Measurements from ENCODE around the gene USF3. TPM values are rescaled to one million over a fixed set of nuclear protein-coding genes. Genes with fewer than 3 reads are reported as not detected.
A peak's percentile ranks its signal among the peaks of the same experiment; 100 is the strongest.

The USF3 gene
- total and polyA plus RNA-seq, 2 of the 13 experiments (the other 11 are each of a cell fraction or from before 2014, with no cell fraction given), result 6.3 to 15.2 TPM

DNA sequence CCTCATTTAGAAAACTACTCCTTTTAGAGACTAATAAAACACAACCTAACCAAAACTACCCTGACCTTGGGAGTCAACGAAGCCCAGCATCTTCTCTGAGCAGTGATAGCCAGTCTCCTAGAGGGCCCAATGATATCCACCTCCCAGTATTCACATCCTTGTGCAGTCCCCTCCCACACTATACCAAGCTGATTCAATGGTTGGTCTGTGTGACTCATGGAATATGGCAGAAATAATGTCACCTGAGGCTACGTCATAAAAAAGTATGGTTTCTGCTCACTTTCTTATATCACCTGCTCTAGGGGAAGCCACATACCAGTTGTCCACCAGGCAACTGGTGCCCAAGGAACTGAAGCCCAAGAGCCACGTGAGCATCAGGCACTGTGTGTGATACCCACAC lies 21.4 kb upstream of the USF3 start:
- in situ Hi-C loops (cut with HindIII; ENCODE audit: extremely low pct_ligation_motif_present, low pct_unique_long_range_greater_than_20kb), result no loop called here
- CTCF ChIA-PET (ENCODE audit: low intra/inter-chr PET ratio, low total read pairs), result no interaction called here
- TF ChIP-seq ZNF468 (CRISPR knock-in tag; IDR thresholded peaks at IDR 0.05) (no peak), RFX5 (IDR thresholded peaks at IDR 0.05; ENCODE audit: low read depth, low read length) (no peak), ZNF839 (CRISPR knock-in tag; IDR thresholded peaks at IDR 0.05; ENCODE audit: borderline replicate concordance) (no peak), POLR2AphosphoS5 (IDR thresholded peaks at IDR 0.05; ENCODE audit: low read depth, low read length) (peak; percentile 35; the same call in 1 of the 2 replicates), RBM22 (optimal IDR thresholded peaks at IDR 0.05; ENCODE audit: low read length) (peak; percentile 84), TOPORS (CRISPR knock-in tag; IDR thresholded peaks at IDR 0.05) (no peak), ZNF333 (CRISPR knock-in tag; IDR thresholded peaks at IDR 0.05; ENCODE audit: borderline replicate concordance) (no peak), TGIF2 (CRISPR knock-in tag; IDR thresholded peaks at IDR 0.05) (no peak), ZNF569 (CRISPR knock-in tag; IDR thresholded peaks at IDR 0.05; ENCODE audit: borderline replicate concordance) (no peak), POLR2G (IDR thresholded peaks at IDR 0.05; ENCODE audit: low read depth, low read length) (peak; percentile 37), ATF7 (IDR thresholded peaks at IDR 0.05) (no peak), ATF7 (CRISPR knock-in tag; IDR thresholded peaks at IDR 0.05) (no peak)
- TF ChIP-seq, protein P1, sequence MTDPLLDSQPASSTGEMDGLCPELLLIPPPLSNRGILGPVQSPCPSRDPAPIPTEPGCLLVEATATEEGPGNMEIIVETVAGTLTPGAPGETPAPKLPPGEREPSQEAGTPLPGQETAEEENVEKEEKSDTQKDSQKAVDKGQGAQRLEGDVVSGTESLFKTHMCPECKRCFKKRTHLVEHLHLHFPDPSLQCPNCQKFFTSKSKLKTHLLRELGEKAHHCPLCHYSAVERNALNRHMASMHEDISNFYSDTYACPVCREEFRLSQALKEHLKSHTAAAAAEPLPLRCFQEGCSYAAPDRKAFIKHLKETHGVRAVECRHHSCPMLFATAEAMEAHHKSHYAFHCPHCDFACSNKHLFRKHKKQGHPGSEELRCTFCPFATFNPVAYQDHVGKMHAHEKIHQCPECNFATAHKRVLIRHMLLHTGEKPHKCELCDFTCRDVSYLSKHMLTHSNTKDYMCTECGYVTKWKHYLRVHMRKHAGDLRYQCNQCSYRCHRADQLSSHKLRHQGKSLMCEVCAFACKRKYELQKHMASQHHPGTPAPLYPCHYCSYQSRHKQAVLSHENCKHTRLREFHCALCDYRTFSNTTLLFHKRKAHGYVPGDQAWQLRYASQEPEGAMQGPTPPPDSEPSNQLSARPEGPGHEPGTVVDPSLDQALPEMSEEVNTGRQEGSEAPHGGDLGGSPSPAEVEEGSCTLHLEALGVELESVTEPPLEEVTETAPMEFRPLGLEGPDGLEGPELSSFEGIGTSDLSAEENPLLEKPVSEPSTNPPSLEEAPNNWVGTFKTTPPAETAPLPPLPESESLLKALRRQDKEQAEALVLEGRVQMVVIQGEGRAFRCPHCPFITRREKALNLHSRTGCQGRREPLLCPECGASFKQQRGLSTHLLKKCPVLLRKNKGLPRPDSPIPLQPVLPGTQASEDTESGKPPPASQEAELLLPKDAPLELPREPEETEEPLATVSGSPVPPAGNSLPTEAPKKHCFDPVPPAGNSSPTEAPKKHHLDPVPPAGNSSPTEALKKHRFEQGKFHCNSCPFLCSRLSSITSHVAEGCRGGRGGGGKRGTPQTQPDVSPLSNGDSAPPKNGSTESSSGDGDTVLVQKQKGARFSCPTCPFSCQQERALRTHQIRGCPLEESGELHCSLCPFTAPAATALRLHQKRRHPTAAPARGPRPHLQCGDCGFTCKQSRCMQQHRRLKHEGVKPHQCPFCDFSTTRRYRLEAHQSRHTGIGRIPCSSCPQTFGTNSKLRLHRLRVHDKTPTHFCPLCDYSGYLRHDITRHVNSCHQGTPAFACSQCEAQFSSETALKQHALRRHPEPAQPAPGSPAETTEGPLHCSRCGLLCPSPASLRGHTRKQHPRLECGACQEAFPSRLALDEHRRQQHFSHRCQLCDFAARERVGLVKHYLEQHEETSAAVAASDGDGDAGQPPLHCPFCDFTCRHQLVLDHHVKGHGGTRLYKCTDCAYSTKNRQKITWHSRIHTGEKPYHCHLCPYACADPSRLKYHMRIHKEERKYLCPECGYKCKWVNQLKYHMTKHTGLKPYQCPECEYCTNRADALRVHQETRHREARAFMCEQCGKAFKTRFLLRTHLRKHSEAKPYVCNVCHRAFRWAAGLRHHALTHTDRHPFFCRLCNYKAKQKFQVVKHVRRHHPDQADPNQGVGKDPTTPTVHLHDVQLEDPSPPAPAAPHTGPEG (CRISPR knock-in tag; IDR thresholded peaks at IDR 0.05), result no peak
- TF ChIP-seq, protein P2, sequence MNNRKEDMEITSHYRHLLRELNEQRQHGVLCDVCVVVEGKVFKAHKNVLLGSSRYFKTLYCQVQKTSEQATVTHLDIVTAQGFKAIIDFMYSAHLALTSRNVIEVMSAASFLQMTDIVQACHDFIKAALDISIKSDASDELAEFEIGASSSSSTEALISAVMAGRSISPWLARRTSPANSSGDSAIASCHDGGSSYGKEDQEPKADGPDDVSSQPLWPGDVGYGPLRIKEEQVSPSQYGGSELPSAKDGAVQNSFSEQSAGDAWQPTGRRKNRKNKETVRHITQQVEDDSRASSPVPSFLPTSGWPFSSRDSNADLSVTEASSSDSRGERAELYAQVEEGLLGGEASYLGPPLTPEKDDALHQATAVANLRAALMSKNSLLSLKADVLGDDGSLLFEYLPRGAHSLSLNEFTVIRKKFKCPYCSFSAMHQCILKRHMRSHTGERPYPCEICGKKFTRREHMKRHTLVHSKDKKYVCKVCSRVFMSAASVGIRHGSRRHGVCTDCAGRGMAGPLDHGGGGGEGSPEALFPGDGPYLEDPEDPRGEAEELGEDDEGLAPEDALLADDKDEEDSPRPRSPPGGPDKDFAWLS (CRISPR knock-in tag; IDR thresholded peaks at IDR 0.05; ENCODE audit: borderline replicate concordance), result no peak
- TF ChIP-seq, protein P3, sequence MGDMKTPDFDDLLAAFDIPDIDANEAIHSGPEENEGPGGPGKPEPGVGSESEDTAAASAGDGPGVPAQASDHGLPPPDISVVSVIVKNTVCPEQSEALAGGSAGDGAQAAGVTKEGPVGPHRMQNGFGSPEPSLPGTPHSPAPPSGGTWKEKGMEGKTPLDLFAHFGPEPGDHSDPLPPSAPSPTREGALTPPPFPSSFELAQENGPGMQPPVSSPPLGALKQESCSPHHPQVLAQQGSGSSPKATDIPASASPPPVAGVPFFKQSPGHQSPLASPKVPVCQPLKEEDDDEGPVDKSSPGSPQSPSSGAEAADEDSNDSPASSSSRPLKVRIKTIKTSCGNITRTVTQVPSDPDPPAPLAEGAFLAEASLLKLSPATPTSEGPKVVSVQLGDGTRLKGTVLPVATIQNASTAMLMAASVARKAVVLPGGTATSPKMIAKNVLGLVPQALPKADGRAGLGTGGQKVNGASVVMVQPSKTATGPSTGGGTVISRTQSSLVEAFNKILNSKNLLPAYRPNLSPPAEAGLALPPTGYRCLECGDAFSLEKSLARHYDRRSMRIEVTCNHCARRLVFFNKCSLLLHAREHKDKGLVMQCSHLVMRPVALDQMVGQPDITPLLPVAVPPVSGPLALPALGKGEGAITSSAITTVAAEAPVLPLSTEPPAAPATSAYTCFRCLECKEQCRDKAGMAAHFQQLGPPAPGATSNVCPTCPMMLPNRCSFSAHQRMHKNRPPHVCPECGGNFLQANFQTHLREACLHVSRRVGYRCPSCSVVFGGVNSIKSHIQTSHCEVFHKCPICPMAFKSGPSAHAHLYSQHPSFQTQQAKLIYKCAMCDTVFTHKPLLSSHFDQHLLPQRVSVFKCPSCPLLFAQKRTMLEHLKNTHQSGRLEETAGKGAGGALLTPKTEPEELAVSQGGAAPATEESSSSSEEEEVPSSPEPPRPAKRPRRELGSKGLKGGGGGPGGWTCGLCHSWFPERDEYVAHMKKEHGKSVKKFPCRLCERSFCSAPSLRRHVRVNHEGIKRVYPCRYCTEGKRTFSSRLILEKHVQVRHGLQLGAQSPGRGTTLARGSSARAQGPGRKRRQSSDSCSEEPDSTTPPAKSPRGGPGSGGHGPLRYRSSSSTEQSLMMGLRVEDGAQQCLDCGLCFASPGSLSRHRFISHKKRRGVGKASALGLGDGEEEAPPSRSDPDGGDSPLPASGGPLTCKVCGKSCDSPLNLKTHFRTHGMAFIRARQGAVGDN (CRISPR knock-in tag; IDR thresholded peaks at IDR 0.05), result no peak

More for the DNA sequence above, 21.4 kb upstream of the USF3 start:
- DNase-seq (ENCODE audit: low spot score) (no peak), FAIRE-seq (no peak), ATAC-seq (peak; percentile 52)
- no peaks in the 10 kb centered on the region for H3K9me3 ChIP-seq (ENCODE audit: low read length)
- H3K79me2 ChIP-seq (ENCODE audit: insufficient read depth, low read length), result no peaks in the 10 kb centered on the region
- no TSS peak for BruUV-seq (replicated peaks)
- no peaks in the 10 kb centered on the region for H4K20me1 ChIP-seq (ENCODE audit: insufficient read depth, low read length)
- H2AFZ ChIP-seq (ENCODE audit: low read length), result no peak overlapping the region
- intact Hi-C loops (cut with micrococcal nuclease; ENCODE audit: unreplicated experiment), result no loop called here
- H3K36me3 ChIP-seq (replicated peaks in 1 of 2; ENCODE audit: control insufficient read depth in 1 of 2, insufficient read depth in 2 of 2, low read length in 2 of 2), result peaks cover 4 to 27% of the 10 kb centered on the region in 2 experiments
- POLR2A ChIA-PET, result no interaction called here
- H3K4me3 ChIP-seq (replicated peaks in 1 of 3; ENCODE audit: insufficient read depth in 1 of 3, low read depth in 2 of 3, low read length in 3 of 3), result no peak overlapping the region
- WGBS (ENCODE audit: low lambda C conversion rate), result 94% methylated on average over 2 of the region's 3 CpGs
- H3K4me1 ChIP-seq (ENCODE audit: insufficient read depth, low read length), result peaks cover 13% of the 10 kb centered on the region
- H3K9ac ChIP-seq (ENCODE audit: insufficient read depth, low read depth, low read length), result no peak overlapping the region
- no peak overlapping the region for H3K4me2 ChIP-seq (ENCODE audit: low read depth, low read length)
- H3K27me3 ChIP-seq (ENCODE audit: control insufficient read depth in 1 of 2, insufficient read depth in 2 of 2, low read length in 2 of 2), result no peaks in the 10 kb centered on the region
- H3K27ac ChIP-seq (ENCODE audit: extremely low read length, insufficient read depth, low read length), result no peak overlapping the region
